Activated CD8-positive, alpha-beta T cell treated with anti-CD3 and anti-CD28 coated beads for 36 hours (primary cell): ENCODE results near the gene COL1A1. TPM values are rescaled to one million over a fixed set of nuclear protein-coding genes. Genes with fewer than 3 reads are reported as not detected.

Experiments
- ATAC-seq: fragments of 200-7000 bp; cut with Tn5 transposase; one replicate; pipeline ENCODE4 v1.10.0; 2021; ENCODE audit warnings: mild to moderate bottlenecking, moderate library complexity
- CTCF ChIA-PET: fragments of 350-600 bp; sonication (Branson Sonifier 250); formaldehyde crosslinking; loops from one replicate; lab custom pipeline; 2021; ENCODE audit warnings: antibody characterized with exemption; lab: Charles Lee
- POLR2A ChIA-PET: fragments of 350-600 bp; sonication (Branson Sonifier 250); formaldehyde crosslinking; loops from one replicate; lab custom pipeline; 2021; ENCODE audit warnings: antibody characterized with exemption; lab: Charles Lee
- DNase-seq: peaks from one replicate; pipeline ENCODE4 v3.0.0-alpha.2; 2020
- H3K27ac Mint-ChIP-seq: one replicate; pipeline ENCODE4 v1.8.0; 2021; ENCODE audit warnings: mild to moderate bottlenecking, mixed read lengths
- H3K27me3 Mint-ChIP-seq: one replicate; pipeline ENCODE4 v1.8.0; 2021; ENCODE audit warnings: mixed read lengths
- H3K36me3 Mint-ChIP-seq: one replicate; pipeline ENCODE4 v1.8.0; 2021; ENCODE audit warnings: low read depth, mixed read lengths
- H3K4me1 Mint-ChIP-seq: one replicate; pipeline ENCODE4 v1.8.0; 2021; ENCODE audit warnings: low read depth, mixed read lengths
- H3K4me3 Mint-ChIP-seq: one replicate; pipeline ENCODE4 v1.8.0; 2021; ENCODE audit warnings: mild to moderate bottlenecking, moderate library complexity, mixed read lengths
- H3K9me3 Mint-ChIP-seq: one replicate; pipeline ENCODE4 v1.8.0; 2021; ENCODE audit warnings: mixed read lengths
- CTCF ChIP-seq: fragments of 200-600 bp; IDR thresholded peaks from one replicate; pipeline ENCODE4 v1.8.0; 2022; ENCODE audit warnings: antibody characterized with exemption, mild to moderate bottlenecking
- intact Hi-C: fragments of 100-400 bp; cut with micrococcal nuclease; formaldehyde crosslinking; loops from one replicate; pipeline ENCODE4 v1.10.0; 2022
- total RNA-seq, 2 experiments: library from RNA; stranded (reverse); gene quantifications; one replicate each; pipeline ENCODE4 v1.2.3, GENCODE V29; 2021

Gene COL1A1
- total RNA-seq, 2 experiments from 2014 or later: 0.92 to 1.0 TPM

GRCh38 chr17:50149417-50150353, 51.7 kb downstream of the COL1A1 start:
- Mint-ChIP-seq H3K4me1 (peaks cover 46% of the 10 kb centered on the region), H3K4me3 (peak overlapping the region; percentile 82), H3K27me3 (no peaks in the 10 kb centered on the region), H3K36me3 (peaks cover 24% of the 10 kb centered on the region), H3K9me3 (no peaks in the 10 kb centered on the region), H3K27ac (peak overlapping the region; percentile 92)
- ATAC-seq: no peak
- intact Hi-C loops: no loop called here
- POLR2A ChIA-PET: interaction anchor here (1.3 to 7.0 kb wide), 4 partner anchors 12 to 55 kb away, joined by 3 to 64 read pairs (median 6); partner anchors contain the start of gene PDK2
- TF ChIP-seq CTCF: no peak
- peak; percentile 57 for DNase-seq
- CTCF ChIA-PET: interaction anchor here (0.9 to 9.6 kb wide), 9 partner anchors 9 to 56 kb away, joined by 3 to 102 read pairs (median 6); partner anchors contain the start of genes PDK2 and SGCA

GRCh38 chr17:50149091-50149416, 52.4 kb downstream of the COL1A1 start:
- ATAC-seq (no peak), DNase-seq (no peak)
- Mint-ChIP-seq H3K36me3 (peaks cover 30% of the 10 kb centered on the region), H3K27ac (peak overlapping the region; percentile 92), H3K27me3 (no peaks in the 10 kb centered on the region), H3K9me3 (no peaks in the 10 kb centered on the region), H3K4me3 (peak overlapping the region; percentile 82), H3K4me1 (peaks cover 46% of the 10 kb centered on the region)
- no peak for TF ChIP-seq CTCF
- POLR2A ChIA-PET: interaction anchor here (1.3 to 7.0 kb wide), 3 partner anchors 12 to 54 kb away, joined by 3 to 64 read pairs (median 6); partner anchors contain the start of gene PDK2
- intact Hi-C loops: no loop called here
- CTCF ChIA-PET: interaction anchor here (1.0 to 9.6 kb wide), 7 partner anchors 9 to 56 kb away, joined by 3 to 102 read pairs (median 6); partner anchors contain the start of gene PDK2

GRCh38 chr17:50148226-50149090, 53.0 kb downstream of the COL1A1 start:
- peaks cover 33% of the 10 kb centered on the region for H3K36me3 Mint-ChIP-seq
- no peaks in the 10 kb centered on the region for H3K27me3 Mint-ChIP-seq
- ATAC-seq (peak; percentile 22), DNase-seq (peak; percentile 87)
- peak overlapping the region; percentile 92 for H3K27ac Mint-ChIP-seq
- no peaks in the 10 kb centered on the region for H3K9me3 Mint-ChIP-seq
- peak overlapping the region; percentile 82 for H3K4me3 Mint-ChIP-seq
- TF ChIP-seq CTCF: no peak
- H3K4me1 Mint-ChIP-seq: peaks cover 51% of the 10 kb centered on the region
- intact Hi-C loops: no loop called here
- CTCF ChIA-PET: interaction anchor here (0.8 to 9.6 kb wide), 8 partner anchors 9 to 55 kb away, joined by 3 to 102 read pairs (median 4); partner anchors contain the start of gene PDK2
- POLR2A ChIA-PET: interaction anchor here (0.7 to 7.0 kb wide), 8 partner anchors 9 to 198 kb away, joined by 3 to 64 read pairs (median 6); partner anchors contain the start of genes PDK2 and XYLT2

GRCh38 chr17:50147841-50148225, 53.6 kb downstream of the COL1A1 start:
- no peaks in the 10 kb centered on the region for H3K9me3 Mint-ChIP-seq
- TF ChIP-seq CTCF: no peak
- H3K4me3 Mint-ChIP-seq: peak overlapping the region; percentile 82
- DNase-seq (peak; percentile 54), ATAC-seq (no peak)
- no peaks in the 10 kb centered on the region for H3K27me3 Mint-ChIP-seq
- peaks cover 56% of the 10 kb centered on the region for H3K4me1 Mint-ChIP-seq
- CTCF ChIA-PET: interaction anchor here (0.8 to 9.6 kb wide), 9 partner anchors 8 to 54 kb away, joined by 3 to 102 read pairs (median 4); partner anchors contain the start of gene PDK2
- POLR2A ChIA-PET: interaction anchor here (0.7 to 7.0 kb wide), 7 partner anchors 9 to 198 kb away, joined by 3 to 64 read pairs (median 5); partner anchors contain the start of genes PDK2 and XYLT2
- peaks cover 37% of the 10 kb centered on the region for H3K36me3 Mint-ChIP-seq
- peak overlapping the region; percentile 92 for H3K27ac Mint-ChIP-seq
- intact Hi-C loops: no loop called here
